SK-N-DZ (cell line): Measurements from ENCODE around the gene OTOG.

Experiments
- DNase-seq: peaks from one replicate; pipeline ENCODE4 v3.0.0-alpha.2; 2015; ENCODE audit warnings: low spot score

Gene OTOG

GRCh38 chr11:17581036-17581731, 34.1 kb downstream of the OTOG start:
- no peak for DNase-seq

GRCh38 chr11:17581732-17582053, 34.6 kb downstream of the OTOG start:
- no peak for DNase-seq

GRCh38 chr11:17585911-17586695, 39.0 kb downstream of the OTOG start:
- DNase-seq = no peak

- no peak for DNase-seq
These were observed 41.1 kb downstream of the OTOG start for GRCh38 chr11:17588166-17588565.

- no peak for DNase-seq
These were observed 41.7 kb downstream of the OTOG start for GRCh38 chr11:17588721-17589120.

GRCh38 chr11:17590463-17590862, 43.4 kb downstream of the OTOG start:
- no peak for DNase-seq

- DNase-seq = no peak
These were observed 44.2 kb downstream of the OTOG start for GRCh38 chr11:17591293-17591692.

GRCh38 chr11:17593466-17594245, 46.6 kb downstream of the OTOG start:
- DNase-seq = no peak

GRCh38 chr11:17594686-17595192, 47.7 kb downstream of the OTOG start:
- no peak for DNase-seq

- DNase-seq = no peak
These were observed 48.7 kb downstream of the OTOG start for GRCh38 chr11:17595526-17596309.

- DNase-seq = no peak
These were observed 49.2 kb downstream of the OTOG start for GRCh38 chr11:17596310-17596669.

- DNase-seq = no peak
These were observed 49.7 kb downstream of the OTOG start for GRCh38 chr11:17596711-17597110.

GRCh38 chr11:17597770-17598169, 50.7 kb downstream of the OTOG start:
- no peak for DNase-seq

- peak; percentile 79 for DNase-seq
These were observed 51.8 kb downstream of the OTOG start for GRCh38 chr11:17598700-17599459.

- no peak for DNase-seq
These were observed 52.4 kb downstream of the OTOG start for GRCh38 chr11:17599460-17599925.

GRCh38 chr11:17600316-17601255, 53.5 kb downstream of the OTOG start:
- DNase-seq = no peak

- DNase-seq = no peak
These were observed 54.2 kb downstream of the OTOG start for GRCh38 chr11:17601256-17601671.

GRCh38 chr11:17601676-17602075, 54.6 kb downstream of the OTOG start:
- no peak for DNase-seq
